K562 (cell line): Measurements from ENCODE around the gene ESPL1. TPM values are rescaled to one million over a fixed set of nuclear protein-coding genes. Genes with fewer than 3 reads are reported as not detected.

ENCODE experiments used
- BCL6 ChIP-seq: fragments of 250-450 bp; sonication (Bioruptor Pico); IDR thresholded peaks from 2 replicates; pipeline ENCODE4 v1.4.0; 2020
- GABPA ChIP-seq: fragments of 200-800 bp; sonication (Bioruptor generic); conservative IDR thresholded peaks from 2 replicates; pipeline ENCODE4 v1.6.1; 2016; ENCODE audit warnings: low read depth, missing genetic modification characterization, missing compliant biosample characterization
- ILK ChIP-seq: fragments of 450-650 bp; IDR thresholded peaks from 2 replicates; pipeline ENCODE4 v1.6.1; 2016; ENCODE audit warnings: missing genetic modification characterization, low read depth, mild to moderate bottlenecking, missing compliant biosample characterization, moderate library complexity, borderline replicate concordance
- KLF6 ChIP-seq: fragments of 250-450 bp; sonication (Bioruptor Pico); IDR thresholded peaks from 2 replicates; pipeline ENCODE4 v1.4.0; 2020; ENCODE audit warnings: mild to moderate bottlenecking, moderate library complexity, borderline replicate concordance
- MAZ ChIP-seq, 2 experiments: fragments of 450-650 bp in 1 of 2; sonication (generic) in 1 of 2; formaldehyde crosslinking; IDR thresholded peaks in 1 of 2; conservative IDR thresholded peaks in 1 of 2; 2 replicates each; pipeline versions ENCODE4 v1.4.0 to v1.5.0; 2020; ENCODE audit warnings: mild to moderate bottlenecking in 1 of 2, missing genetic modification reagents in 1 of 2
- SREBF1 ChIP-seq: fragments of 150-350 bp; IDR thresholded peaks from 2 replicates; pipeline ENCODE4 v1.6.1; 2014; ENCODE audit warnings: antibody characterized with exemption, low read depth, low read length, borderline replicate concordance
- YY1 ChIP-seq, 3 experiments: IDR thresholded peaks; 2 replicates each; pipeline ENCODE4 v1.6.1; 2011; ENCODE audit warnings: low read length in 2 of 3, mild to moderate bottlenecking in 2 of 3, moderate library complexity in 2 of 3, borderline replicate concordance in 1 of 3, control low read depth in 1 of 3, low read depth in 1 of 3; ENCODE audit not compliant: insufficient read depth in 3 of 3, insufficient replicate concordance in 2 of 3, control insufficient read depth in 1 of 3, insufficient read length in 1 of 3; ENCODE audit errors: extremely low read depth in 1 of 3
- polyA plus RNA-seq, 8 experiments: library from polyadenylated mRNA; depleted of rRNA in 4 of 8; stranded (reverse) in 5 of 8; unstranded in 3 of 8; fragments of >200 nt; fragmentation: Nextera tagmentation in 2 of 8; fragmentation: Illumina TruSeq in 1 of 8; extraction: Ambion mirVana in 2 of 8; extraction: Trizol in 1 of 8; gene quantifications; 2 replicates each; pipeline versions ENCODE4 v1.2.1 to v1.2.3, GENCODE V29; 2011 to 2014; ENCODE audit warnings: inconsistent platforms in 1 of 8, missing spikeins in 1 of 8
- total RNA-seq, 7 experiments: library from RNA; depleted of rRNA in 6 of 7; stranded (reverse); fragments of >200 nt in 6 of 7; fragmentation: Illumina TruSeq in 2 of 7; extraction: Trizol in 2 of 7; gene quantifications; 2 replicates each; pipeline versions ENCODE4 v1.2.1 to v1.2.3, GENCODE V29; 2011 to 2021; ENCODE audit warnings: low replicate concordance in 1 of 7
- TF ChIP-seq, protein P1 (sequence below): fragments of 450-650 bp; formaldehyde crosslinking; IDR thresholded peaks from 2 replicates; pipeline ENCODE4 v1.4.0; 2022; ENCODE audit warnings: missing genetic modification characterization
- TF ChIP-seq, protein P2 (sequence below), 2 experiments: fragments of 450-650 bp in 1 of 2; sonication (generic) in 1 of 2; formaldehyde crosslinking; conservative IDR thresholded peaks; 2 replicates each; pipeline versions ENCODE4 v1.4.0 to v1.8.1; 2020 to 2022; ENCODE audit warnings: mild to moderate bottlenecking in 1 of 2, missing genetic modification reagents in 1 of 2
- TF ChIP-seq, protein P3 (sequence below): fragments of 450-650 bp; IDR thresholded peaks from 2 replicates; pipeline ENCODE4 v1.6.1; 2016; ENCODE audit warnings: missing biosample characterization, missing genetic modification characterization
- TF ChIP-seq, protein P4 (sequence below): fragments of 200-800 bp; sonication (Bioruptor generic); IDR thresholded peaks from 2 replicates; pipeline ENCODE4 v1.6.1; 2017; ENCODE audit warnings: missing genetic modification characterization, missing compliant biosample characterization

The ESPL1 gene
- total and polyA plus RNA-seq, 9 of the 15 experiments (the other 6 are each of a cell fraction or from before 2014, with no cell fraction given) = 1.2 to 55.0 (median 18.7) TPM

DNA sequence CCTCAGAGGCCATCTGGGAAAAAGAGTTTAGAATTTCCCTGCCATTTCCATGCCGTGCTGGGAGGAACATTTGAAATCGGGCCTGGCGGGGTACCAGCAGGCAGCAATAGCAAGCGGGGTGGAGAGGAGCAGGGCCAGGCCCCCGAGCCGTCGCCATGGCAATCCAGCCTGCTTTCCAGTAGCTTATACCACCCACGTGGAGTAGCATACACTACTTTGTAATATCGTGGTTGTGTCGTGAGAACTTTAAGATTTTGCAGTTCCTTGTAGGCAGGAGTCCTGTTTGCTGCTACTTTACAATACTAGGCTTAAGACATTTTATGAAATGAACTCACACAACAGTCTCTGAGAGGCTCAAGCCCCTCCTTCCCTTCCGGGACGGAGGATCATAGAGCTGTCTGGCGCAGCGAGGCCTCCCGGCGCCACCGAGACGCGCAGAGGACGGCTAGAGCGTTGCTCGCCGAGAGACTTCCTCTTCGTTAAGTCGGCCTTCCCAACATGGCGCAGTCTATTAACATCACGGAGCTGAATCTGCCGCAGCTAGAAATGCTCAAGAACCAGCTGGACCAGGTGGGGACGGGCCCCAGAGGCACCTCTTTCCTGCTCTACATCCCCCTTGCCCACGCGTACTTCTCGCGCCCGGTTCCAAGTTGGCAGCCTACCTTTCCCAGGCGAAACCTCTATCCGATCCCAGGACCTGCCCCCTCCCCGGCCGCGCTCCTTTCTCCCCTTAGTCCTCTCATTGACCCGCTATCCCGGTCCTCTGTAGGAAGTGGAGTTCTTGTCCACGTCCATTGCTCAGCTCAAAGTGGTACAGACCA lies 27.2 kb downstream of the ESPL1 start, which contains the start of gene PFDN5 (continued):
- TF ChIP-seq, protein P1, sequence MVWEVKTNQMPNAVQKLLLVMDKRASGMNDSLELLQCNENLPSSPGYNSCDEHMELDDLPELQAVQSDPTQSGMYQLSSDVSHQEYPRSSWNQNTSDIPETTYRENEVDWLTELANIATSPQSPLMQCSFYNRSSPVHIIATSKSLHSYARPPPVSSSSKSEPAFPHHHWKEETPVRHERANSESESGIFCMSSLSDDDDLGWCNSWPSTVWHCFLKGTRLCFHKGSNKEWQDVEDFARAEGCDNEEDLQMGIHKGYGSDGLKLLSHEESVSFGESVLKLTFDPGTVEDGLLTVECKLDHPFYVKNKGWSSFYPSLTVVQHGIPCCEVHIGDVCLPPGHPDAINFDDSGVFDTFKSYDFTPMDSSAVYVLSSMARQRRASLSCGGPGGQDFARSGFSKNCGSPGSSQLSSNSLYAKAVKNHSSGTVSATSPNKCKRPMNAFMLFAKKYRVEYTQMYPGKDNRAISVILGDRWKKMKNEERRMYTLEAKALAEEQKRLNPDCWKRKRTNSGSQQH (CRISPR knock-in tag) = 0 out of 2 replicates have a peak, but pooled peaks have one; percentile 54
- TF ChIP-seq, protein P2, sequence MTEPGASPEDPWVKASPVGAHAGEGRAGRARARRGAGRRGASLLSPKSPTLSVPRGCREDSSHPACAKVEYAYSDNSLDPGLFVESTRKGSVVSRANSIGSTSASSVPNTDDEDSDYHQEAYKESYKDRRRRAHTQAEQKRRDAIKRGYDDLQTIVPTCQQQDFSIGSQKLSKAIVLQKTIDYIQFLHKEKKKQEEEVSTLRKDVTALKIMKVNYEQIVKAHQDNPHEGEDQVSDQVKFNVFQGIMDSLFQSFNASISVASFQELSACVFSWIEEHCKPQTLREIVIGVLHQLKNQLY (CRISPR knock-in tag; conservative IDR thresholded peaks at IDR 0.05) = no peak
- TF ChIP-seq KLF6 (CRISPR knock-in tag) = no peak
- no peak for TF ChIP-seq ILK
- TF ChIP-seq SREBF1 = no peak
- TF ChIP-seq YY1 (IDR thresholded peaks at IDR 0.05; ENCODE audit: borderline replicate concordance in 1 of 3, control insufficient read depth in 1 of 3, extremely low read depth in 1 of 3, insufficient read depth in 3 of 3, insufficient read length in 1 of 3, insufficient replicate concordance in 2 of 3, low read depth in 1 of 3, low read length in 2 of 3) = peak; percentile 70 to 95 (median 92)
- peak; percentile 90 for TF ChIP-seq GABPA (tag)
- no peak for TF ChIP-seq BCL6 (CRISPR knock-in tag)
- TF ChIP-seq, protein P3, sequence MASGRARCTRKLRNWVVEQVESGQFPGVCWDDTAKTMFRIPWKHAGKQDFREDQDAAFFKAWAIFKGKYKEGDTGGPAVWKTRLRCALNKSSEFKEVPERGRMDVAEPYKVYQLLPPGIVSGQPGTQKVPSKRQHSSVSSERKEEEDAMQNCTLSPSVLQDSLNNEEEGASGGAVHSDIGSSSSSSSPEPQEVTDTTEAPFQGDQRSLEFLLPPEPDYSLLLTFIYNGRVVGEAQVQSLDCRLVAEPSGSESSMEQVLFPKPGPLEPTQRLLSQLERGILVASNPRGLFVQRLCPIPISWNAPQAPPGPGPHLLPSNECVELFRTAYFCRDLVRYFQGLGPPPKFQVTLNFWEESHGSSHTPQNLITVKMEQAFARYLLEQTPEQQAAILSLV (tag) = no peak
- TF ChIP-seq, protein P4, sequence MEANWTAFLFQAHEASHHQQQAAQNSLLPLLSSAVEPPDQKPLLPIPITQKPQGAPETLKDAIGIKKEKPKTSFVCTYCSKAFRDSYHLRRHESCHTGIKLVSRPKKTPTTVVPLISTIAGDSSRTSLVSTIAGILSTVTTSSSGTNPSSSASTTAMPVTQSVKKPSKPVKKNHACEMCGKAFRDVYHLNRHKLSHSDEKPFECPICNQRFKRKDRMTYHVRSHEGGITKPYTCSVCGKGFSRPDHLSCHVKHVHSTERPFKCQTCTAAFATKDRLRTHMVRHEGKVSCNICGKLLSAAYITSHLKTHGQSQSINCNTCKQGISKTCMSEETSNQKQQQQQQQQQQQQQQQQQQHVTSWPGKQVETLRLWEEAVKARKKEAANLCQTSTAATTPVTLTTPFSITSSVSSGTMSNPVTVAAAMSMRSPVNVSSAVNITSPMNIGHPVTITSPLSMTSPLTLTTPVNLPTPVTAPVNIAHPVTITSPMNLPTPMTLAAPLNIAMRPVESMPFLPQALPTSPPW (CRISPR knock-in tag) = peak; percentile 68
- TF ChIP-seq MAZ (CRISPR knock-in tag; conservative IDR thresholded peaks at IDR 0.05 in 1 of 2, IDR thresholded peaks at IDR 0.05 in 1 of 2) = peak; percentile 62 to 87; a peak in 3 of 4 replicates
